HG03139 (cell line): ENCODE measurements around the gene ARPC5.
"Not testable (repeated sequence)": the region's sequence is repeated elsewhere in the genome, so short reads cannot be mapped to it uniquely, and the experiment has no call there.

Source experiments
- ATAC-seq: cut with Tn5 transposase; IDR thresholded peaks from one replicate; pipeline ENCODE4 v1.9.1; 2021; ENCODE audit not compliant: unreplicated experiment

The ARPC5 gene

DNA sequence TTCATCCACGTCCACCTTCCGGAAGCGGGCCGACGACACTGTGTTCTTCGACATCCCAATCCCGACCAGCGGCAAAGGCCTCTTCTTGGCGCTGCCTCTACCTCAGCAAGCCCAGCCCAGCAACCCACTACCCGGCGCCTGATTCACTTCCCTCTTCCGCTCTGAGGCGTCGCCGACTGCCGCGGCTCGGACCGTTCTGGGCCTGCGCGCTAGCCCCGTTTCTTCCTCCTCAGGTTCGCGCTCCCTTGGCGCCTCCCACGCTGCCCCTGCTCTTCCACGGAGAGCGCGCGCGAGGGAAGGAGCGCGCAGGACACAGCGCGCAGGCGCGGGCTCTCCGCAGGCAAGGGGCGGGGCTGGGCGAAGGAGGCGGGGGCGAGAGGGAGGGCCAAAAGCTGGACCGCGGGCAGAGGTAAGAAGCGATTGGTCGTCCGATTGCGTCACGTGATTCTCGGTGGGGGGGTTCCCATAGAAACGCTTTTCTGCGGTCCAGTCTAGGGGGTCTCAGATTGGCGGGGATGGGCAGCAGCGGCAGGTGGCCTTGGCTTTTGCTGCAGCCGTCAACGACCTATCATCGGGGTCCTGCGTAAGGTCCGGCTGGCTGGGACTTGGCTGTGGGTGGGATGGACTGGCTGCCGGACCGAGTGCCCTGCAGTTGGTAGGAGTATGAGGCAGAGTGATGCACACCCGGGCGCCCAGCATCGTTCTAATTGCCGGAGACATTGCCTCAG is at the start of gene ARPC5:
TSS of gene ARPC5 (minus strand) at position 178 of the 728 bp plus-strand sequence. CDS start at position 54, 124 bp downstream.
- ATAC-seq: peak; percentile 83

DNA sequence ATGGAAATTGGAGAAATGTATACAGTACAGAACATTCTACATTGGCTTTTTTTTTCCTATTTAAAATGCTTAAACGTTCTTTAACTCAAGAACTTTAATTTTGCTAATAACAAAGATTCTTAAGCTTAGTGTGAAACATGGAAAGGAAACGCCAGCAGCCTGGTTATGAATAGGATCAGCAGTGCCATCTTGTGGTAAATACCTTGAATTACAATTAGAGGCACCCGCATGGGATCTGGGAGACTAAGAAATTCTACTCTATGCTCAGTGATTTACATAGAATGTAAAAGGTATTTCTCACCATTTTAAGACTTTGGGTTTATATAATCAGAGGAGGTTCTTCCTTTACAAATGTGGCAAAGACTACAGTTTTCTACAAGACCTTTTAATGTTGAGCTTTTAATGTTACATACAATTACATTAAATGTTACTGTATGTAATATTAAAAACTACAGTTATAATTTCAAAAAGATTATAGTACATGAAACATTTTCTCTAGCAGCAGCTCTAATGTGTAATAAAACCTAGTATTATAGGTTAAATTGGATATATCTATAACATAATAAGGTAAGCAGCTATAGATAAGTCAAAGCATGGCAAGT is 49.6 kb upstream of the ARPC5 start:
- ATAC-seq: no peak

DNA sequence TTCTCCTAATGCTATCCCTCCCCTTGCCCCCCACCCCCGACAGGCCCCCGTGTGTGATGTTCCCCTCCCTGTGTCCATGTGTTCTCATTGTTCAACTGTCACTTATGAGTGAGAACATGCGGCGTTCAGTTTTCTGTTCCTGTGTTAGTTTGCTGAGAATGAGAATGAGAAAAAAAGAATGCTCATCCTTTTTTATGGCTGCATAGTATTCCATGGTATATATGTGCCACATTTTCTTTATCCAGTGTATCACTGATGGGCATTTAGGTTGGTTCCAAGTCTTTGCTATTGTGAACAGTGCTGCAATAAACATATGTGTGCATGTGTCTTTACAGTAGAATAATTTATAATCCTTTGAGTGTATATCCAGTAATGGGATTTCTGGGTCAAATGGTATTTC is 43.8 kb upstream of the ARPC5 start:
- not testable (repeated sequence) for ATAC-seq

DNA sequence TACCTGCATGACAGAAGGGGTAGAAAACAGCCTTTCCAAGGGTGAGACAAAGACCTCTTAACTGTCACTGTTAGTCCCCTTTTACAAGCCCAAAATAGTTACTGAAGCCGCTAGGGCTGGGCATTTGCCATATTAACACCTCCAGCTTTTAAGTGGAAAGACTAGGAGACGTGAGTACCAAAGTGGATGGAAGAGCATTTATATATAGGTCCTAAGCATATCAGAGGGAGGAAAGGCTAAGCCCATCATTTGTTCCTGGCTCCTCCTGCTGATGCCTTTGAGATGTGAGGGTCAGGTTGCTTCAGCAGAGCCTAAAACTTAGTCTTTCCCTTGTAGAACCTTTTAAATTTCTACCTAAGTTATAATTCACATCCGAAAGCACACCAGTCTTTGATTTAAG is 43.2 kb upstream of the ARPC5 start:
- ATAC-seq: no peak

DNA sequence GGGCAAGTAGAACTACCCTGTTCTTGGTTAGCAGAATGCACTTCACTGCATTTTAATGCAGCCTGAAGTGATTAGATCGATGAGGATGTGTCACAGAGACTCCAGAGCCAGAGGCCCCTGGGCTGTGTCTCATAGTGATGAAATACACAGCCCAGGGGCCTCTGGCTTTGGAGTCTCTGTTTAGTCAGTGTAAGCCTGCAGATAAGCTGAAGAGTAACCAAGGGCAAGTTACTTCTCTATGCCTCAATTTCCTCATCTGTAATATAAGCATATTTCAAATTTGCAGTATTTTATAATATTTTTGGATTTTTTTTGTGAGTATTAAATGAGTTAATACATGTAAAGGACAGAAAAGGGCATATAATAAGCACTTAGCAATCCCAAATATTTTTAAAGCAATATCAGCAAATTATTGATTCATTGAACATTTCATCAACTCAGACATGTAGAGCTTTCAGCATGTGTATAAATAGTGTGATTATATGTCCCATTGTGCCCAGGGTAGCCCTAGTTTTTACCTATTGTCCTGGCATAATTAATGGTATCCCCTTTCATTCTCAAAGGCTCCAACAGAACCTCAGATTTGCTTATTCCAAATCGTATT is 41.1 kb upstream of the ARPC5 start:
- no peak for ATAC-seq

DNA sequence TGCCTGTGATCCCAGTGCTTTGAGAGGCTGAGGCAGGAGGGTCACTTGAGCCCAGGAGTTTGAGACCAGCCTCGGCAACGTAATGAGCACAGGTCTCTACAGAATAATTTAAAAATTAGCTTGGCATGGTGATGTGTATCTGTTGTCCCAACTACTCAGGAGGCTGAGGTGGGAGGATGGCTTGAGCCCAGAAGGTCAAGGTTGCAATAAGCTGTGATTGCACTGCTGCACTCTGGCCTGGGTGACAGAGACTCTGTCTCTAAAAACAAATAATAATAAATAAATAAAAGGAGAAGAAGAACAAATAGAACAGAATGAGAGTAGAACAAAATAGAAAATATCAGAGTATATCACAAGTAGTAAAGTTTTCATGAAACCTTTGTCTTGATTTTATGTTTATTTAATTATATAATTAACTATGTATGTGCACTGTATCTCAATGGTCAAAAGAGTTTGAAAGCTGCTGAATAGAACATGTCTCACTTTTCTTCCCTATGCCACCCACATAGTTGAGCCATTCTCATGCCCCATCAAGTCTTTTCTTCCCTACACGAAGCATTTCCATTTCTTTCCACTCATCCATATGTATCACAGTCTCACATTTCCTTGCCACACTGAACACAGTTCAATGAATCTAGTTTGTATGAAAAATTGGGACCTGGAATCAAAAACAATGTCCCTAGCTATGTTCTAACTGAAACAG is 40.5 kb upstream of the ARPC5 start:
- no peak for ATAC-seq

DNA sequence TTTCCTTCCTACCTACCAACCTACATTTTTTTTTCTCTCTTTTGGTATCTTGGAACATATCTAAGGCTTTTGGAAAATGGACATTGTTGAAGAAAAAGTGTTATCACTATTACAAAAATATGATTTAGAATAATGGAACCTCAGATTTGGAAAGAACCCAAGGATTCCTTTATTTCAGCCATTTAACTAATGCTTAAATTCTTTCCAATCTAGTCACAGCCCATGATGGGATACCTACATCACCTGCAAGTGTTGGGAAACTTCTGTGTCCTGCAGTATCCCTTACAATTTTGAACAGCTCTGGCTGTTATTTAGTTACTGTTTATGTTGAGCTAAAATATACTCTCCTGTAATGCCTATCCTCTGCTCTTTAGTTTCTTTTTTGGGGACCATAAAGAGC is 39.8 kb upstream of the ARPC5 start:
- ATAC-seq: no peak

DNA sequence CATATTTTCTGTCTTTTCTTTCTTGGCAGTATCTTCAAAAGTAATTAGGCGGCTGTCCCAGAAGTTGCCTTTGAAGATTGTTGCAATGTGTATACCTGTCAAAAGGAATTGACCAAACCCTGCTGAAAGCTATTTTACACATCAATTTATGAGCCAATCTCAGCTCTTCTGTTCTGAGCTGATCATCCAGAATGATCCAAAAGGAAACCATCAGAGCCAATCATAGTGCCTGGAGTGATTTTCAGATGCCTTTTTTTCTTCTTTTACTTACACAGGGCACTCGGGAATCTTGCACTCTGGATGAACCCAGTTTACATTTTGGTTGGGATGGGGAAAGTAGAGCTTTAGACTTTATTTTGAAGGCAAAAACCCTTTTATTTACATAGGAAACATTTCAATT is 39.3 kb upstream of the ARPC5 start:
- ATAC-seq: no peak

DNA sequence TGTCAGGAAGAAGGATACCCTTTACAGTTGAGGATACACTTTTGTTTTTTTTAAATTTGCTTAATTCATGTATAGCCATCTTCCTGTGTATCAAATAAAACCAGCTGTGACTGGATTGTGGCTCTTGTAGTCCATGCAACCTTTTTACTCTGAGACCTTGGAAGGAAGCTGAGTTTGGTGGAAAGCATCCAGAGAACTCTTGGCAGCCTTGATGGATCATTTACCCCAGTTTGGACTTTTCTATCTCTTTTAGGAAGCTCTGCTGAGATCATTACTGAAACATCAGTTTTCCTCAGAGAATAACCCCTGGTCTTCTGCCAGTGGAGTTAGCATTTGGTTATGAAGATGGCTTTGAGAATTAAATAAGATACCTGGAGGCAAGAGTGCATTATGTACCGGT is 38.8 kb upstream of the ARPC5 start:
- ATAC-seq: no peak

DNA sequence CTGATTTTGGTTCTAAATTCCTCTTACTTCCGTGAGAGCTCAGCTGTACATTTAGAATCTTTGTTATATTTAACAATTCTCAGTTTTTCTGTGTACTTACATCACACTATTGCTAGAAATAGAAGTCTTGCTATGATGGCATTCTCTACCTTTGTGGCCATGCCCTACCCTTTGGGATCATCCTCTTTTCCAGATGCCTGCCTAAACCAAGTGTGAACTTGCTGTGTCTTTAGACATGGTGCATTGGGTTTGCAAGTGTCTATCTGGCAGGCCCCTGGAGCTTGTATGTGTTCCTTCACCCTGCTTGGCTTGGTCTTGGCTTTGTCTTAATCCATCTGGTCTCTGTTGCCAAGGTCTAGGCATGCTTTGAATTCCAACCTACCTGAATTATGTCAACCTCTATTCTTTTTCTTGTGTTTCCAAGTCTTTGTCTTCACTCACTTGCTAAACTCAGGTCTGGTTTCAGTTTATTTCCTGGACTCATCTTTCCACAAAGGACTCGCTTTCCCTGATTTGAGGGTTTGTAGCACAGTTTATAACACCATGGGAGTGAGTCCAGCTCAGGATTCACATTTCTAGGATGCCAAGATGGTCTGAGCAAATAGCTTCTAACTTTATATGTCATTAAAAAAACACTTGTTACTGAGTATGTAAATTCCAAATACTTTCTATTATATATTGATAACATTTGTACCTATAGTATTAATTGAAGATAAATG is 38.2 kb upstream of the ARPC5 start:
- ATAC-seq: no peak

DNA sequence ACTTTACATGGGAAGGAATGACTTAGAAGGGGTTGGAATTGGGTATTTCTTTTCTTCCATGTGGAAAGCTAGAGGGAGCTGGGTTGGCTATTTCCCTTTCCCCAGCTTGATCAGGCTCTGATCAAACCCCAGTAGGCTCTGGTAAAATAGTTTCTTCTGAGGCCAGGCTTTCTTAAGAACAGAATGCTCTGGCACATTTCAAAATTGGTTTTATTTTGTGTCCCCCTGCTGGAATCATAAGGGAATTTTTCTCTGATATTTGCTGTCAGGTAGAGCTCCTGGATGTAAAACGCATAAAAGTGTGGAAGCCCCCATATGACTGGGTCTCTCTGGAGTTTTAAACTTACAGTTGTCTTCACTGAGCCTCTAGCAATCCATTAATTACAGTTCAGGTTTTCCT is 34.6 kb upstream of the ARPC5 start:
- ATAC-seq: no peak

DNA sequence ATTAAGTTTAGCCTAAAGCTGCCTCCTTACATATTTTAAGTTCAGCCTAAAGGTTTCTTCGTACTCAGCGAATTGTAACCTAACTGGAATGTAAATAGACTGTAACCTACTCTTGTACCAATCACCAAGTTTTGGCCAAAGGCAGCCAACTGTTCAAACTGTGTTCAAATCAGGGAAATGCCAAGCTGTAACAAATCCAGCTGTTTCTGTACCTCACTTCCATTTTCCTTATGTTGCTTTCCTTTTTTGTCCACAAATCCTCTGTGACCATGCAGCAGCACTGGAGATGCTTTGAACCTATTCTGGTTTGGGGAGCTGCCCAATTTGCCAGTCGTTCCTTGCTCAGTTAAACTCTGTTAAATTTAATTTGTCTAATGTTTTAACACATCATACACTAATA is 20.8 kb upstream of the ARPC5 start:
- ATAC-seq: no peak

DNA sequence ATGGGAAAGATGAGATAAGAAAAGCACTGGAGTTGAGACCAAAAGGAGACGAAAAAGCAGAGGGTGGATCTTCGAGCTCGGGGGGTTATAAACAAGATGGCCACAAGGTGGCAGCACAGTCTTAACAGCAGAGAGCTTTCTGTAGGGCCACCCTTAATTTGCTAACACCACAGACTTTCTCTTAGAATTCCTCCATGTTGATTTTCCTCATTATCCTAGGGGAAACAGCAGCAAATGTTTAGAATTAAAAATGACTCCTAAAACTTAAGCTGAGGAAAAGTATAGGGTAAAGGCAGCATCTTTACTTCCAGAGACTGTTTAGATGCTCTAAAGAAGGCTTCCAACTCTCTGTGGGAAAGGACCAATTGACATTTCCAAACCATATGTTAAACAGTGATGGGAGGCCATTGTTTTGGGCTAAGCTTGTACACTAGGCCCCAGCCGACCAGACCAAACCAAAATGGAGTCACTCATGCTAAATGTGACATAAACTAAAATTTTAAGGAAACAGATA is 20.0 kb upstream of the ARPC5 start:
- peak; percentile 67 for ATAC-seq

DNA sequence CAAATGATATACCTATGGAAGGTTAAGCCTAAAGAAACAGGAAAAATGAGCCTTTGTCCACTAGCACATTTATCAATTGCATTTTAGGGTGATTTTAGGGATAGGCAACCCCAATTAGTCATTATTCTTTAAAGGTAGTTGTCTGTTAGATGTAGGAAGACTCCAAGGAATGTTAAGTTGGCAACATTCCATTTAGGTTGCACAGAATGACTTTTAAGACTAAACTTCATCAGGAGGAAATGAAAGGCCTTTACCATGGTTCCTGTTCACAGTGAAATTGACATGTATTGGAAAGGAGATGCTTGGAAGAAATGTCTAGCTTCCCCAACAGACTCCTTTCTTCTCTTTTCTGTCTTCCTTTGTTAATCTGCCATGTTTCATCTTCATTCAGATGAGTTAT is 19.1 kb upstream of the ARPC5 start:
- ATAC-seq: no peak

DNA sequence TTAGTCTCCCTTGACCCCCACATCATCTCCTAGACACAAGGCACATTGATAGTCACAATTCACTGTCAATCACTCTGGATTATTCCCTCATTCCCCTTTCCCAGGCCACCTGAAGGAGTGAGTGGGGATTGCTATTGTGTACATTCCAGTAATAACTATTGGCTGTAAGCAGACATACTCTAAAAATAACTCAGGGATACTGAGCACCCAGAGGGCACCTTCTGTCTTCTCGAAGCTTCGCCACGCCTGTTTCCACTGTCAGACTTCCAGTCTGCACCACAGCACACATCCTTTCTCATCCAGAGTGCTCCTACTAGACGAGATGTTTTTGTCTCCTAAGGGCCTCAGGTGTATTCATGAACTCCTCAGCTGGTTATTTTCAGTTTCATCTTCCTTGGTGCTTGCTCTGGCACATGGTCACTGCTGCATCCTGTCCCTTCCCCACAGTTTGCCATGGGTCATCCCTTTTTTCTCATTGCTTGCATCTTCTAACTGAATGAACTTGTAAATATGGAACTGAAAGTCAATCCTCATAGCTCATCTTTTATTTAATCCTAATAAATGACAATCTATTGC is 18.4 kb upstream of the ARPC5 start:
- ATAC-seq: no peak

DNA sequence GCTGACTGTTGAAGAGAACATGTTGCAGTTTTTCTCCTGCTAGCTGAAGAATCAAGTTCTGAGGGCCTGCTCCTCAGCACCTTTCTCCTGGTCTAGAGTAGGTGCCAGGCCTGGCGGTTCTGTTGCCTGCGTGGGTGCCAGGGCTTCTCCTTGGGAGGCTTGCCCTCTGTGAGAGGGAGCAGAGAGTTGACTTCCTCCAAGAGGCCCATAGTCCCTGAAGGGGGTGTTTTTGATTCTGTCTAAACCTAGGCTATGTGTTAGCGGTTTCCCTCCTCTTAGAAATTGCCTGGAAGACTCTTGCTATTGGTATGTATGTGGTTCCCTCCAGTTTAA is 17.8 kb upstream of the ARPC5 start:
- ATAC-seq: no peak

DNA sequence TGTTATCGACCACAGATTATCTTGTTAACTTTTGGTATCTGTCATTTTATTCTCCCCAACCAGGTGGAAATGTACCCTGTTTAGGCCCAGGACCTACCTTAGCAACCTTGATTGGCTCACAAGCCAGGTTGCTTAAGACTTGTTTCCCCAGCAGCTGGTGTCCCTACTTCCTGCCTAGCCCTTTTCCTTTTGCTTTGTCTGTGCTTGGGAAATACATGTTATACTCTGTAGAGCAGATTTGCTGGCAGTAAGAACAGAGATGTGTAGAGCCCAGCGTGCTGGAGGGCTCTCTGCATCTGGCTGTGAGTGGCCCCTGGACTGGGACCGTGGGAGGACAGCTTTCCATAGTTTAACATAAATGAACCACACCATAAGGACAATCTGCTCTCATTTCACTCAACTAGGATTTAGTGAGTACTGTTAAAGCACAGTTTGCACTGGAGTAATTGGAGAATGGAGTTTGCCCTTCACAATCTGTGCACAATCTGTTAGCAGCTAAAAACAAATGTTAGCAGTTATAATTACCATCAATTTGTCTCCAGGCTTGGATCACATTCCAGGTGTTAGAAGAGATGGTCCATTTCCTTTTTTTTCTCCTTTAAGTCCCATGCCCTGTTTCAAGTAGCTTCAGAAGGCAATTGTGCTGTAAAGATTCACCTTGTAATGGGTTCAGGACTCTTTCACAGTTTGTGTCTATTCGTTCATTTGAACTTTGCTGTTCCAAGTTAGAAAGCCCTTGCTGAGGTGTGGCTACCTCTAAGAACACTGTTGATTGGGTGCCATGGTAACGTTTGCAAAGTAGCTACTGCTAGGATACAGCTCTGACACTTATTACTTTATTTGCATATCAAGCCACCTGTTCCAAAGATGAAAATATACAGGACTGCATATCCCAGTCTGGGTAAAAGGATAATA is 17.2 kb upstream of the ARPC5 start, which contains the start of gene APOBEC4:
TSS of gene APOBEC4 (minus strand) at position 770 of the 915 bp plus-strand sequence. CDS start 4,535 bp downstream, outside the sequence.
- no peak for ATAC-seq

DNA sequence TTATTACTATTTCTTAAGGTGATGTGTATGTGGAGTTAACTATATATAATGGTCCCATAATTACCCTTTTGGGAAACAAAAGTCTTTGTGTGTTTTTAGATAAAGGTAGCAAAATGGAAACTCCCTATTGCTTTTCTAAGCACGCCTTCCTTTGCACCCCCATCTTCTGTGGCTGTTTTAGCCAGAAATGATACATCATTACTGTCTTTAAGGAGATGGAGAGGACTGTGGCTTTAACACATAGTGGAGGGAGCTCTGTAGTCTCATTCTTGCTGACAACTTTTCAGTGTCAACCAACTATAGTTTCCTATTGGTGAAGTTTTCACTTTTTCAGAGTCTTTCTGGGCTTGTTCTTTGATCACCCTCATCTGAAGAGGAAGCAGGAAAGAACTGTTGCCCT is 16.5 kb upstream of the ARPC5 start:
- no peak for ATAC-seq

DNA sequence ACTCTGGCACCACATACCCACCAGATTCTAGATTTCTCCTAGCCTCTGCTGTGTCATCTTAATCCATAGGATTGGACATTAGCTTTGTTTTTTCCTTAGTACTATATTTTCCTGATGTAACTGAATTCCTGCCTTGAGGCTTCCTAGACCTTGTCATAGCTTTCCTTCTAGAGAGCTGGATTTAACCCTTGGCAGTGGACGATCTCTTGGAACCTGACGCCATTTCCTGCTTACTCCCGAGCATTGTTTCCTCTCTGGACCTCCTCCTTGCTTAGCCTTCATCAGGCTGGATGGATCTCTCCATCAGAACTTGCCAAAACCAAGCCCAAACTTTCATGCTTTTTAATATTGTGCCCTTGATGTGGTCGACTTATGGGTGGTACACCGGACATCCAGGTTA is 16.0 kb upstream of the ARPC5 start:
- no peak for ATAC-seq

DNA sequence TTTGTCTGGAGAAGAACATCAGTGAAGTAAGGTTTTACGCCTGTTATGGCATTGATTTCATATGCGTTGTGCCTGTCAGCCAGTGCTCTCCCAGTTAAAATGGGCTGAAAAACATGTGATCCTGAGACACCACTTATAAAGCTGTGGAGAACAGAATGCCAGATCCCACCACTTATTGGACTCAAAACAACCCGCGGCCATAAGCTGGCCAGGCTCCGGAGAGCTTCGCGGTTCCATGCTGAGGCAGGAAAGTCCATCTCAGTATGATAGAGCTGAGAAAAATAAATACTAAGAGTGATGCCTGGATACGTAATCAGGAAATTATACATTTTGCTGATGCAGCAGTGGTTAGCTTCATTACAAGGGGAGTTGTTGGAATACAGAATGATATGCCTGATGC is 12.5 kb upstream of the ARPC5 start:
- no peak for ATAC-seq
